Astrocyte of the cerebellum (primary cell): ENCODE results near the gene PRR15.

ENCODE experiments used
- DNase-seq: peaks from one replicate; pipeline ENCODE4 v3.0.0-alpha.2; 2011; ENCODE audit warnings: low read depth
- H3K4me3 ChIP-seq: 2 replicates; pipeline ENCODE4 v1.5.1; 2011; ENCODE audit warnings: mild to moderate bottlenecking, low read depth, low read length, moderate library complexity
- CTCF ChIP-seq: IDR thresholded peaks from 2 replicates; pipeline ENCODE4 v1.5.1; 2012; ENCODE audit warnings: low read length, low read depth, moderate library complexity, mild to moderate bottlenecking; ENCODE audit errors: missing control alignments
- in situ Hi-C: cut with HindIII; loops from 2 replicates; pipeline ENCODE4 v1.10.0; 2017; ENCODE audit warnings: low sequenced_read_pairs

Gene PRR15

DNA sequence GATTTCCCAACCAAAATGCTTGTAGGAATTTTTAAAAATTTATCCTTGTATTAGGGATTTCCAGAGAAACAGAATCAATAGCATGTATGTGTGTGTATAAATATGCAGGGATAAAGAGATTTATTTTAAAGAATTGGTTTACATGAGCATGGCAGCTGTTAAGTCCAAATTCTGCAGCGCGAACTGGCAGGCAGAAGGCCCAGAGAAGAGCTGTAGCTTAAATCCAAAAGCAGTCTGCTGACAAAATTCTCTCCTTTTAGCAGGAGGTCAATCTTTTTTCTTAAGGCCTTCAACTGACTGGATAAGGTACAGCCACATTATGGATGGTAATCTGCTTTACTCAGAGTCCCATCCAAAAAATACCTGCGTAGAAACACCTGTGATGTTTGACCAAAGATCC lies 42.0 kb downstream of the PRR15 start:
- no peak overlapping the region for H3K4me3 ChIP-seq
- DNase-seq = no peak
- no peak for TF ChIP-seq CTCF
- in situ Hi-C loops = no loop called here

DNA sequence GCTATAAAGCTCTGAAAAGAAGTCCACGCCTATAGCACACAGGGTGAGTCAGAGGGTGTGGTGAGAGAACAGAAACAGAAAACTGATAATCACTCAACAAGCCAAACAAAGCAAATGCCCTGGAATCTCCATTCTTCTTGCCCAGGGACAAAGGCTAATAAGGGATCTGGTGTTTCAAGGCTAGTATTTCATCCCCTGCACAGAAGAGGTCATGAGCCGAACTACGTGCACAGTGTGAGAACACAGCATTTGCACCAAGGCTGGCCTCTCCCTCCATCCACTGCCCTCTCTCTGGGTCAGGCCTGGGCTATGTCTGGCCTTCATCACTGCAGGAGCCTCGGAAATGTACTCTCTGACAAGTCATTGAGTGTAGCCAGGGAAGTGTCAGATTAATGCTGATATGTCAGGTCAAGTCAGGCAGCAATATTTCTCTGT lies 42.7 kb downstream of the PRR15 start:
- H3K4me3 ChIP-seq = no peak overlapping the region
- no peak for DNase-seq
- no peak for TF ChIP-seq CTCF
- in situ Hi-C loops = no loop called here

DNA sequence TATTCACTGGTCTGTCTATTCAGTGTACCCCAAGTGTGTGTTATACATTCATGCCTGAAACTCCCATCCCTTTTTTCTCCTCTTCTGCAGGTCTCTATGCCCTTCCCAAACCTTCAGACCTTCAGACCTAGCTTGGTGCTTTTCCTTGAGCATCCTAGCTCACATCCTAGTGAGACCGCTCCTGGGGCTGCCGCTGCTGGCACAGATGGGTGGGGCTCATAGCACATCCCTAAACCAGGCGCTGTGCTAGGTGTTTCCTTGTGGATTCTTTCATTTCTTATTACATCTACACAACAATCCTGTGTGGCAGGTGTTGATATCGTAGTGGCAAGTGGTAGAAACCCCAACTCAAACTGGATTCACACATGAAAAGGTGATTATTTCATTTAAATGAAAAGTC lies 43.2 kb downstream of the PRR15 start:
- no peak for TF ChIP-seq CTCF
- in situ Hi-C loops = no loop called here

DNA sequence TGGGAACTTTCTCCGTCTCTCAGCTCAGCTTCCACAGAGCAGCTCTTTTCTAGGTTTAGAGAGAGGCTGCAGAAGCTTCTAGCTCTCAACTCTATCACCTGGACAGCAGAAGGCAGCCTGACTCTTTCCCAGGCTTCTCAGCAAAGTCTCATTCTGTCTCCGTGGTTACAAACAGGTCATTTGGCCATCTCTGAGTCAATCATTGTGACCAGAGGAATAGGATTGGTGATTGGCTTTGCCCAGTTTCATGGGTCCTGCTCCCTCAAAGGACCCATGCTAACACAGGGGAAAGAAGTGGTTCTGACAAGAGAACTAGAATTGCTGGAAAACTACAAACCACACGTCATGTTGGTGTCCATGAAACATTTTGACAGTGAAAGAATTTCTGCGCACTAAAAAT lies 43.6 kb downstream of the PRR15 start:
- H3K4me3 ChIP-seq = no peak overlapping the region
- no peak for DNase-seq
- in situ Hi-C loops = no loop called here
- TF ChIP-seq CTCF = no peak

More for the DNA sequence above, 43.2 kb downstream of the PRR15 start:
- no peak for DNase-seq
- H3K4me3 ChIP-seq = no peak overlapping the region

DNA sequence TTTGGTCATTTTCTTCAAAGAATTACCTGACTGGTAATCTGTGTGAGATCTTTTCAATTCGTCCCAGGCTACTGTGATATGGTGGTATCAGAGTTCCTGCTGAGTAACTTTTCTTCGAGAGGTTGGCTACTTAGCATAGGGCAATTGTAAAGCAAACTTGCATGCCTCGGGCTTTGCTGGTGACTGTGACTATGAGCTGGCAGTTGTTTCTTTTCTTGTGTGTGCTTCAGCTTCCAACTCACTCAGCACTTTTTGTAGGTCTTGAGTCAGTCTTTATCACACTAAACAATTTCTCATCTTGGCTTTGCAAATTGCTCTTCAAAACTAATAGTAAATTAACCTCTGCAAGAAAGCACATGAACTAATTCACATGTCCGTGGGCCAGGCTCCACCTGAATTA lies 44.3 kb downstream of the PRR15 start:
- no peak for TF ChIP-seq CTCF
- no peak overlapping the region for H3K4me3 ChIP-seq
- in situ Hi-C loops = no loop called here
- no peak for DNase-seq

DNA sequence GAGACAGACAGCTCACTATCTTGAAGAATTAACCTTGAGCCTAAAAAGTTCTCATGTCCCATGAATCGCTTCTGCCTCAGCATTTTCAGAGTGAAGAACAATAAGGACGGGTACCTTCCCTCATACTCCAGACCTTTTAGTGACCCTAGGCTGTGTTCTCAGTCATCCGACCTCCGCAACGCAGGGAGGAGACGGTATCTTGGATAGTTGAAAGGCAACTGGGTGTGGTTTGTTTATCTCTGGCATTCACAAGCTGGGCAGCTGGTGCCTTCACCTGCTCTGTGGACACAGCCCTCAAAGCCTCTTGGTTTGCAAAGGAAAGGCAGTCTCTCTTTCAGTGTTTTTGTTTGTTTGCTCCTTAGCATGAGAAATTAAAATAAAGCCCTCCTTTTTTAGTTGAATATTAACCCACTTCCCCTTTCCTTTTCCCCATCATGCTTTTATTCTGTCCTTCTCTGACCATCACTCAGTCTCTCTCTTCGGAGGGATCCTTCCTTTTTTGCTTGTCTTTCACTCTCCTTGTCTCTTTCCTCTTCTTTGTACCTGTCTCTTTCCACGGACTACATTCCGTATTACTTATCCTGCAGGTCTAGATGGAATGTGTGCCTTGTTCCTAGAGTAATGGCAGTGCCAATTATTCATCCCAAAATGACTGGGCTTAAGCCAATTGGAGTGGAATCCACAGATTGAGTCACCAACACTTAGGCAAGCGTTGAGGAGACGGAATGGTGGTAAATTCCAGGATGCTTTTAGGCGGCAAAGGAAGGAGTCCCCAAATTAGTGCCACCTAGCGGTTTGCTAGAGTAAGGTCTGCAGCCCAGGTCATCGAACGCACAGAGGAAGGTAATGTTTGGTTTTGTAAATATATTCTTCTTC lies 45.8 kb downstream of the PRR15 start:
- DNase-seq = no peak

More for the DNA sequence above, 45.8 kb downstream of the PRR15 start:
- H3K4me3 ChIP-seq = no peak overlapping the region
- TF ChIP-seq CTCF = peak; percentile 67
- in situ Hi-C loops = no loop called here
